Large intestine (tissue), 3 donors: ENCODE results near the gene TRIB2. TPM values are rescaled to one million over a fixed set of nuclear protein-coding genes. Genes with fewer than 3 reads are reported as not detected.

Experiments used
- DNase-seq, 2 donors: peaks; one replicate each; pipeline versions ENCODE4 v3.0.0 to v3.0.0-alpha.2; 2013
- H3K27ac ChIP-seq: one replicate; pipeline ENCODE4 v1.5.1; 2013; ENCODE audit warnings: low read length
- H3K27me3 ChIP-seq: 2 replicates; pipeline ENCODE4 v1.6.1; 2013; ENCODE audit warnings: low read length; ENCODE audit not compliant: control insufficient read depth, insufficient read depth
- H3K36me3 ChIP-seq: 2 replicates; pipeline ENCODE4 v1.6.1; 2013; ENCODE audit warnings: low read length; ENCODE audit not compliant: control insufficient read depth, insufficient read depth
- H3K4me1 ChIP-seq: one replicate; pipeline ENCODE4 v1.6.1; 2013; ENCODE audit warnings: low read length; ENCODE audit not compliant: control insufficient read depth, insufficient read depth
- H3K4me3 ChIP-seq: one replicate; pipeline ENCODE4 v1.5.1; 2013; ENCODE audit warnings: low read length
- H3K9me3 ChIP-seq: one replicate; pipeline ENCODE4 v1.6.1; 2013; ENCODE audit warnings: mild to moderate bottlenecking, low read depth, low read length, moderate library complexity; ENCODE audit not compliant: control insufficient read depth
- WGBS: methylation state at CpG from one replicate; pipeline ENCODE4 v1.1.5; 2013; ENCODE audit warnings: low lambda C conversion rate; ENCODE audit not compliant: insufficient coverage; 5-methylcytosine and 5-hydroxymethylcytosine counted together
- polyA plus RNA-seq: library from polyadenylated mRNA; unstranded; fragments of 120-200 nt; gene quantifications from one replicate; pipeline ENCODE4 v1.2.1, GENCODE V29; 2013

TRIB2 gene
- polyA plus RNA-seq, 1 donor: 26.7 TPM

DNA sequence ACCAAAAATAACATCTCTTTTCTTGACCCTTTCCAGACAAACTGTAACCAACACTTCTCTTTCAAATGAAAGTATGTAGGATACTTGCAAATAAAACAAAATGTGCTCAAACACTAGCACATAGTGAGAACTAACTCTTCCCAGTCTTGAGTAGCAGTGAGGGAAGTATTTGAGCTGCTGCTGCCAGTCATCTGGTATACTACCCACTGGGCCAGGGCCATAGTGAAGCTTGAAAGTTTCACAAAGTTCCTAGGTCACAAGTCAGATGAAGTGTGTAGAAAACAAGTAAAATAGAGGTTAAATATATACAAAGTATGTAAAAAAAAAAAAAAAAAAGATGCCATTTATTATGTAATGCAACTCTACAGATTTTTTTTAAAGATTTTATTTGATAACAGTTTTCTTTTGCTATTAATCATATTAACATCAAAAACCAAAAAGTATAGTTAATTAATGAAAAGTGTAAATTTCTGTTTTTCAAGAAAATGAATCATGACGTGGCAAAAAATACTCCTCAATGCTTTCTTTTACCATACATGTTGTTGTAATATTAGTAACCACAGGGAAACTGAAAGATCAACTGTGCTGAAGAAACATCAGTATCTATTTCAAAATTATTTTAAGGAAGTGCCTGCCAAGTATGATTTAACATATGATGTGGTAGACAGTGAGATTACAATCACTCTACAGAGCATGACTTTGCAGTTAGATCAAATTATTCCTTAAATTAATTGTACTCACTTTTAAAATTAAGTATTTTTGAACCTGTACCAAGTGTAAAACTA, 21.6 kb upstream of the TRIB2 start:
- no CpG with 5 or more reads among the region's 1 CpG for WGBS
- Histone ChIP-seq H3K27me3 (no peaks in the 10 kb centered on the region), H3K9me3 (no peaks in the 10 kb centered on the region), H3K4me3 (no peak overlapping the region), H3K27ac (no peak overlapping the region), H3K4me1 (no peaks in the 10 kb centered on the region), H3K36me3 (no peaks in the 10 kb centered on the region)
- no peak for DNase-seq

DNA sequence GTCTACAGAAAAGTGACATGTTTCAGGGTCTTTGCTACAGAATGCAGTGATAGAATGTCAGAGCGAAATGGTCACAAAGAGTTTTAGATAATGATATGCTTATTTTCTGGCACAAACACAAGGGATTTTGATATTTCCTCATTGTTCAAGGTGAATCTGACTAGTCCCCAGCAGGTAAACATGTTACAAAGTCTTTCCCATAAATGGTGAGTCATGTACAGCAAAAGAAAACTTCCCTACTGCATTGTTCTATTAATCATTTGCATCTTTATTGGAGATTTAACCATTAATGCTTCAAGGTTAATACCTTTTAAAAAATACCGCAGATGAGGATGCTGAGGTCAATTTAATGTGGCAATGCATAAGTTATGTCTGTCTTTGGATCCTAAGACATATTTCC, 19.1 kb upstream of the TRIB2 start:
- H3K36me3 ChIP-seq: no peaks in the 10 kb centered on the region
- H3K4me3 ChIP-seq: no peak overlapping the region
- H3K4me1 ChIP-seq: no peaks in the 10 kb centered on the region
- no peak for DNase-seq
- H3K9me3 ChIP-seq: no peaks in the 10 kb centered on the region
- no peaks in the 10 kb centered on the region for H3K27me3 ChIP-seq
- no peak overlapping the region for H3K27ac ChIP-seq
- 80% methylated on average over 1 of the region's 2 CpGs for WGBS

DNA sequence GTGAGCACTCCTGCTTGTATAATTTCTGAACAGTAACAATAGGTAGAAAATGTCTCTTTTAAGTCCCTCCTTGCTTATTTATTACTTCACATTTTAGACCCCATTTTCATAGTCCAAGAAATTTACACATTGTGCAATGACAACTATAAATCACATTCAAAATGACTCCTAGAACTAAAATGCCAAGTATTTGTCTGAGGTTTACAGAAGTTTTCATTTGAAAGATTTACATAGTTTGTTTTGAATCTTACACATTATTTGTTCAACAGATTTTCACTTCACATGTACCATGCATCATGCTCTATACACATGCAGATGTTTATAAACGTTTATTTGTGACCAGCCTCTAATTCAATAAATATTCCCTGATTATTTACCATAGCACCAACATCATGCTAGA, 15.7 kb upstream of the TRIB2 start:
- Histone ChIP-seq H3K4me3 (no peak overlapping the region), H3K4me1 (no peaks in the 10 kb centered on the region), H3K36me3 (no peaks in the 10 kb centered on the region), H3K27ac (no peak overlapping the region), H3K27me3 (no peaks in the 10 kb centered on the region), H3K9me3 (no peaks in the 10 kb centered on the region)
- DNase-seq: no peak
- WGBS: 80% methylated on average over 1 of the region's 1 CpG

DNA sequence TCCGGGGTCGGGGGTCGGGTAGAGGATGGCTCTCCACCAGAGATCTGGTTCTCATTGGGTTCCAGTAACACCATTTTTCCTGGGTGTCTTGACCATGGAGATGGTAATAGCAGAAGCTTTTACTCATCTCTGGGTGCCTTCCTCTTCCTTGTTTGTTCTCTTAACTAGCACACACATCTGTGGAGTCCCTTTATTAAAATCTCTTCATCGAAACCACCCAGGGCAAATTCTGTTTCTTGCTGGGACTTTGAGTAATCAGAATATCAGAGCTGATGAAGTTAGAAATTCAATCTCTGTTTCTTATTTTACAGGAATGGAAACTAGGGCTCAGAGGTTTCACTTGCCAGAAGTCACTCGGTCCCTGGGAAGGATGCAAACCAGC, 15.0 kb upstream of the TRIB2 start:
- H3K27ac ChIP-seq: no peak overlapping the region
- no peaks in the 10 kb centered on the region for H3K27me3 ChIP-seq
- H3K9me3 ChIP-seq: no peaks in the 10 kb centered on the region
- no peaks in the 10 kb centered on the region for H3K36me3 ChIP-seq
- no peaks in the 10 kb centered on the region for H3K4me1 ChIP-seq
- no CpG with 5 or more reads among the region's 5 CpGs for WGBS
- no peak for DNase-seq
- H3K4me3 ChIP-seq: no peak overlapping the region

DNA sequence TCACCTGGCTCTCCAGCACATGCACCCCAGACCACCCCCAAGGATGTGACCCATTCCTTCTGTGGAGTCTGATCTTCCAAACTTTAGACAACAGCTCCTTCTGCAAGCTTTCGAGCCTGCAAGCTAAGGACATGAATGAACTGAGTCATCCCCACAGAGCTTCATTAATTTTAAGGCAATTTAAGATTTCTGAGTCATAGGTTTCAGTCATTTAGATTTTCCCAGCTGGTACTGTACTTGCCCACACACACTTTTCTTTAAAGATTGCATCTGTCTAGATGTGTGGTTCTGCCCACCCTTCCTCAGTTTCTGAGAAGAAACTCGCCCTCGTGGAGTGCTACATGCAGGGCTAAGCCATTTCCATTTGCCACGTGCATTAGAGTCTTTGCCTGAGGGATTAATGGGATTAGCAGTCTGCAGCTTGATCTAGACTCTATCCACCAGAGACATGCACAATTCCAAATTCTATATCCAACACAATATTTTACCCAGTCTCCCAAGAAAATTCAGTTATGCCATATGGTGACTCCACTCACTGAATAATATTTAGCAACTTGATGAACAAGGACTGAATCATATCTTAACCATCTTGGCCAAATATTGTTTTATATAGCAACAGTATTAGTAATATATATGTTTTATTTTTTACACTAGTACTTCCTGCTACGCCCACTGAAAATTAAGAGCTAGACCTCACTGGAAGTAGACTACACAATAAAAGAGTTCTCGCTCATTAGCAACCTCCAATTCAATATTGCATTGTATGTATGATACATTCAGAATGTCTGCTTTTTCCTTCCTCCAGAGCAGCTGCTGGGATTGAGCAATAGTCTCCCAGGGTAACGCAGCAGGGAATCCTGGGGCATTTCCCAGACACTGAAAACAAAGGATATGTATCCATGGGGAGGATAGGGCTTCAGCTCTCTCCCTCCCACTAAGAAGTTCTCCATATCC, 14.3 kb upstream of the TRIB2 start:
- Histone ChIP-seq H3K27ac (no peak overlapping the region), H3K4me1 (no peaks in the 10 kb centered on the region), H3K36me3 (no peaks in the 10 kb centered on the region), H3K27me3 (no peaks in the 10 kb centered on the region), H3K9me3 (no peaks in the 10 kb centered on the region), H3K4me3 (no peak overlapping the region)
- no peak for DNase-seq
- WGBS: 100% methylated on average over 1 of the region's 7 CpGs

DNA sequence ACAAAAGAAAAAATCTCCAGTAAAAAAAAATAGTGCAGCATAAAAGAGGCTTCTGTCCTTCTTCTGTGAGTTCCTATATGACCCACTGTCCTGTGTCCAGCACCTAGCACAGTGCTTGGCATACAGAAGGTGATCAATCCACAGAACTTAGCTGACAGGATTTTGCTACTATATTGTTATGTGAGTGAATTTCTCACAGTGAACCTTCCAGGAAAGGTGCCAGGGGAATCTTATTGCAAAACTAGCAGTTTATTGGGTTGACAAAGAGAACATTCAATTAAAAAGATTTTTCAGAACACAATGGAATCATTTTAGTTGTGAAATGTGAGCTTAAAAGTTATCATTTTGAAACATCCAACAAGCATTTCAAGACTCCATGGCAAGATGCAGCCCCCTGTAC, 12.4 kb upstream of the TRIB2 start:
- H3K27me3 ChIP-seq: no peaks in the 10 kb centered on the region
- H3K36me3 ChIP-seq: no peaks in the 10 kb centered on the region
- H3K9me3 ChIP-seq: no peaks in the 10 kb centered on the region
- no peak overlapping the region for H3K4me3 ChIP-seq
- H3K4me1 ChIP-seq: no peaks in the 10 kb centered on the region
- H3K27ac ChIP-seq: no peak overlapping the region
- no peak for DNase-seq

DNA sequence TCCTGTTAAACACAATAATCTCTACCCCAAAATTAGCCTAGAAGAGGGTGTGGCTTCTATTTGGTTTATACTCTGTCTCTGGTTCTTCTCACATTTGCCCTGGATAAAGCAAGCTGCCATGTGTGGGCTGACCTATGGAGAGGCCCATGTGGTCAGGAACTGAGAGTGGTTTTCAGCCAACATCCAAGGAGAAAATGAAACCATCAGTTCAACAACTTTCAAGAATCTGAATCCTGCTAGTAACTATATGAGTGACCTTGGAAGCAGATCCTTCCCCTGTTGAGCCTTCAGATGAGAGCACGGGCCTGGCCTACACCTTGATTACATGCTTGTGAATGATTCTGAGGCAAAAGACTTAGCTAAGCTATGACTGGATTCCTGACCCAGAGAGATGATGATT, 11.5 kb upstream of the TRIB2 start:
- H3K27ac ChIP-seq: no peak overlapping the region
- H3K4me1 ChIP-seq: no peaks in the 10 kb centered on the region
- H3K36me3 ChIP-seq: no peaks in the 10 kb centered on the region
- no peak for DNase-seq
- H3K9me3 ChIP-seq: no peaks in the 10 kb centered on the region
- no peak overlapping the region for H3K4me3 ChIP-seq
- H3K27me3 ChIP-seq: no peaks in the 10 kb centered on the region
- WGBS: no CpG with 5 or more reads among the region's 1 CpG

DNA sequence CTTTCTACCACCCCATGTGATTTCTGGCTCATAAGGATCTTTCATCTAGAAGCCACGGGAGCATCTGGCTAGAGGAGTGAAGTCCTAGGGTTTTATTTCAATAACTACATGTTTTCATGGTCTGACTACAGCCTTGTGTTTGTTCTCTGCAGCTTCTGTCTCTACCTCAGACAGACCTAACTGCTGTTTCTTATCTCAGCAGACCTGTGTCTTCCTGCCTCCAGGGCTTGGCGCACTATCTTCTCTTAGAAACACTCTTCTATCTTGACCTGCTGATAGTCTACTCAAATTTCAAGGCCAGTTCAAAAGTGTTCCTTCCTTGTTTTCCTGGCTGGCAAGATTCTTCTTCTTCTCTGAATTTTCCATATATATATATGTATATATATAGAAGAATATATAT, 11.0 kb upstream of the TRIB2 start:
- no peak overlapping the region for H3K4me3 ChIP-seq
- no peak for DNase-seq
- H3K36me3 ChIP-seq: no peaks in the 10 kb centered on the region
- no peaks in the 10 kb centered on the region for H3K9me3 ChIP-seq
- no peaks in the 10 kb centered on the region for H3K27me3 ChIP-seq
- WGBS: no CpG with 5 or more reads among the region's 2 CpGs
- no peaks in the 10 kb centered on the region for H3K4me1 ChIP-seq
- H3K27ac ChIP-seq: no peak overlapping the region

DNA sequence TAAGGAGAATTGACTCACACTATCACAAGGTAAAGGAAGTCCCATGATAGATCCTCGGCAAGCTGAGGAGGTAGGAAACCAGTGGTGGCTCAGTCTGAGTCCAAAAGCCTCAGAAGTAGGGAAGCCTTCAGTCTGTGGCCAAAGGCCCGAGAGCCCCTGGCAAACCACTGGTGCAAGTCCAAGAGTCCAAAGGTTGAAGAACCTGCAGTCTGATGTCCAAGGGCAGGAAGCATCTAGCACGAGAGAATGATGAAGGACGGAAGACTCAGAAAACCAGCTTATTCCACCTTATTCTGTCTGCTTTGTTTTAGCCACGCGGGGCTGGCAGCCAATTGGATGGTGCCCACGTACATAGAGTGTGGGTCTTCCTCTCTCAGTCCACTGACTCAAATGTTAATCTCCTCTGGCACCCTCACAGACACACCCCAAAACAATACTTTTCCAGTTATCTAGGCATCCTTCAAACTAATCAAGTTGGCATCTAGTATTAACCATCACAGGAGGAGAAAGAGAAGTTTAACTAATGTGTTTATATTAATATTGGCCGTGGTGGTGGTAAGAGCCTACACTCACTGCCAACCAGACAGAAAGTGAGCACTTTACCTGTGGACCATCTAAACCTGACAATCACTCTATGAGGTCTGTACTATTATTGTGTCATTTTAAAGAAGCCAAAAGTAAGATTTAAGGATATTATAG, 8.1 kb upstream of the TRIB2 start:
- Histone ChIP-seq H3K4me1 (no peaks in the 10 kb centered on the region), H3K9me3 (no peaks in the 10 kb centered on the region), H3K27ac (no peak overlapping the region), H3K4me3 (no peak overlapping the region), H3K27me3 (no peaks in the 10 kb centered on the region), H3K36me3 (no peaks in the 10 kb centered on the region)
- 100% methylated on average over 1 of the region's 8 CpGs for whole genome bisulfite sequencing
- DNase-seq: no peak

DNA sequence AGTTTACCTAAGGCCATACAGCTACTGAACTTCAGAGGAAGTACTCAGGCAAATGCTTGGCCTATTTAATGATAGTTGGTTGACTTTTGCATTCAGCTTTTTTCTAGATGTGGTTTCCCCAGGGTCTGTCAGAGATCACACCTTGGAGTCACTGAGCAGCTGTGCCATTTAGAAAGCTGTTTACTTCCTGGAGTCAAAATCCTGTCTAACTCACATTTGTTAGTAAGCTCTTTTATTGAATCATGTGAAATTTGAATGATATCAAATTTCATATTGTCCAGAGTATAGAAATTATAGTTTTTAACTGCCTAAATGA, 7.6 kb upstream of the TRIB2 start:
- H3K4me3 ChIP-seq: no peak overlapping the region
- H3K36me3 ChIP-seq: no peaks in the 10 kb centered on the region
- no peaks in the 10 kb centered on the region for H3K4me1 ChIP-seq
- no peaks in the 10 kb centered on the region for H3K27me3 ChIP-seq
- no peak for DNase-seq
- H3K27ac ChIP-seq: no peak overlapping the region
- H3K9me3 ChIP-seq: no peaks in the 10 kb centered on the region
